Measurements from ENCODE around the gene COMTD1.

The COMTD1 gene

GRCh38 chr10:75245354-75246250, 9.8 kb upstream of the COMTD1 start:
- TF ChIP-seq RARB (CRISPR knock-in tag; IDR thresholded peaks at IDR 0.05) (no peak), CSRNP3 (CRISPR knock-in tag; IDR thresholded peaks at IDR 0.05) (no peak), SNAI2 (CRISPR knock-in tag; IDR thresholded peaks at IDR 0.05) (no peak), TSHZ2 (CRISPR knock-in tag; IDR thresholded peaks at IDR 0.05) (no peak), BACH2 (CRISPR knock-in tag; IDR thresholded peaks at IDR 0.05; ENCODE audit: borderline replicate concordance) (no peak), ARNTL (CRISPR knock-in tag; IDR thresholded peaks at IDR 0.05; ENCODE audit: borderline replicate concordance, low read depth) (no peak), CREB5 (CRISPR knock-in tag; IDR thresholded peaks at IDR 0.05; ENCODE audit: low read depth) (no peak), ZFP3 (CRISPR knock-in tag; IDR thresholded peaks at IDR 0.05) (no peak), GLIS3 (CRISPR knock-in tag; IDR thresholded peaks at IDR 0.05) (no peak), ZC3H10 (CRISPR knock-in tag; IDR thresholded peaks at IDR 0.05) (no peak), OSR1 (CRISPR knock-in tag; IDR thresholded peaks at IDR 0.05) (no peak), ZFP30 (CRISPR knock-in tag; IDR thresholded peaks at IDR 0.05) (no peak), ISL1 (CRISPR knock-in tag; IDR thresholded peaks at IDR 0.05) (no peak), ESRRG (CRISPR knock-in tag; IDR thresholded peaks at IDR 0.05) (no peak), POU6F1 (CRISPR knock-in tag; IDR thresholded peaks at IDR 0.05; ENCODE audit: borderline replicate concordance, low read depth) (no peak), ZNF8 (CRISPR knock-in tag; IDR thresholded peaks at IDR 0.05) (no peak), PATZ1 (CRISPR knock-in tag; IDR thresholded peaks at IDR 0.05; ENCODE audit: borderline replicate concordance) (no peak), ZNF565 (CRISPR knock-in tag; conservative IDR thresholded peaks at IDR 0.05; ENCODE audit: low read depth) (no peak), TCF4 (CRISPR knock-in tag; IDR thresholded peaks at IDR 0.05; ENCODE audit: borderline replicate concordance) (no peak)
- ATAC-seq: no peak

GRCh38 chr10:75244487-75245353, 9.0 kb upstream of the COMTD1 start:
- no peak for ATAC-seq
- TF ChIP-seq TCF4 (CRISPR knock-in tag; IDR thresholded peaks at IDR 0.05; ENCODE audit: borderline replicate concordance): no peak
- no peak for TF ChIP-seq CSDC2 (CRISPR knock-in tag; IDR thresholded peaks at IDR 0.05)
- no peak for TF ChIP-seq POU6F1 (CRISPR knock-in tag; IDR thresholded peaks at IDR 0.05; ENCODE audit: borderline replicate concordance, low read depth)
- TF ChIP-seq CREB5 (CRISPR knock-in tag; IDR thresholded peaks at IDR 0.05; ENCODE audit: low read depth): no peak
- TF ChIP-seq CSRNP3 (CRISPR knock-in tag; IDR thresholded peaks at IDR 0.05): no peak
- TF ChIP-seq PPARA (CRISPR knock-in tag; IDR thresholded peaks at IDR 0.05; ENCODE audit: borderline replicate concordance): no peak
- no peak for TF ChIP-seq TOX (CRISPR knock-in tag; IDR thresholded peaks at IDR 0.05; ENCODE audit: borderline replicate concordance)
- TF ChIP-seq GLIS3 (CRISPR knock-in tag; IDR thresholded peaks at IDR 0.05): no peak
- TF ChIP-seq ISL1 (CRISPR knock-in tag; IDR thresholded peaks at IDR 0.05): no peak
- TF ChIP-seq ZC3H10 (CRISPR knock-in tag; IDR thresholded peaks at IDR 0.05): no peak
- TF ChIP-seq OSR1 (CRISPR knock-in tag; IDR thresholded peaks at IDR 0.05): no peak
- no peak for TF ChIP-seq ARNTL (CRISPR knock-in tag; IDR thresholded peaks at IDR 0.05; ENCODE audit: borderline replicate concordance, low read depth)
- no peak for TF ChIP-seq RARB (CRISPR knock-in tag; IDR thresholded peaks at IDR 0.05)
- TF ChIP-seq ZFP3 (CRISPR knock-in tag; IDR thresholded peaks at IDR 0.05): no peak
